Measurements from ENCODE around the gene NES. TPM values are rescaled to one million over a fixed set of nuclear protein-coding genes. Genes with fewer than 3 reads are reported as not detected.
A peak's percentile ranks its signal among the peaks of the same experiment; 100 is the strongest.

The NES gene
- polyA plus RNA-seq, 2 of the 4 experiments (the other 2 are of a cell fraction): 0.57 to 2.1 TPM

- TF ChIP-seq CTCF (IDR thresholded peaks at IDR 0.05) (peak; percentile 88), ZSCAN20 (CRISPR knock-in tag; IDR thresholded peaks at IDR 0.05) (no peak), NR3C1 (IDR thresholded peaks at IDR 0.05) (no peak)
Measured at GRCh38 chr1:156705918-156706656, 28.9 kb upstream of the NES start (continued).

GRCh38 chr1:156705321-156705917 lies 28.2 kb upstream of the NES start, which contains the start of gene CRABP2:
TSS of gene CRABP2 (minus strand) at chr1:156705583. CDS start at chr1:156705446, 137 bp downstream.
- peak; percentile 21; the same call in 1 of the 2 replicates for TF ChIP-seq E2F6 (IDR thresholded peaks at IDR 0.05; ENCODE audit: borderline replicate concordance, low read depth)
- no peak for TF ChIP-seq MAFK (IDR thresholded peaks at IDR 0.05; ENCODE audit: partially characterized antibody)
- peak within 1 kb of the TSS; percentile 45 for H3K4me3 ChIP-seq
- peak within 1 kb of the TSS; percentile 99 for H3K4me2 ChIP-seq
- peak within 1 kb of the TSS; percentile 65 to 86 for H3K27ac ChIP-seq
- ATAC-seq: peak; percentile 2 to 46; a peak in 5 of 6 replicates
- ChIA-PET POLR2A (interaction anchor here (1.1 to 1.6 kb wide), 3 partner anchors 10 to 23 kb away, joined by 3 to 5 read pairs (median 5); partner anchors contain the start of genes ISG20L2 and METTL25B), CTCF (interaction anchor here (0.8 to 52.1 kb wide), 21 partner anchors 11 to 222 kb away, joined by 3 to 2258 read pairs (median 4); partner anchors contain the start of genes CRABP2, INSRR, ISG20L2 and METTL25B)
- no peak for DNase-seq (ENCODE audit: low read depth in 1 of 2, low spot score in 1 of 2)
- peaks cover 55% of the 10 kb centered on the region for H3K4me1 ChIP-seq
- no peaks in the 10 kb centered on the region for H3K9me3 ChIP-seq
- FAIRE-seq: no peak
- 8% methylated on average over 21 of the region's 42 CpGs for WGBS (ENCODE audit: missing lambda C conversion rate)

GRCh38 chr1:156704930-156705320 lies 27.7 kb upstream of the NES start:
- Histone ChIP-seq H3K9me3 (no peaks in the 10 kb centered on the region), H3K4me2 (peak overlapping the region; percentile 99), H3K4me3 (peak overlapping the region; percentile 45), H3K27ac (peak overlapping the region; percentile 65 to 86), H3K4me1 (peaks cover 50% of the 10 kb centered on the region)
- CTCF ChIA-PET: interaction anchor here (1.0 to 52.1 kb wide), 10 partner anchors 11 to 94 kb away, joined by 3 to 2258 read pairs (median 6); partner anchors contain the start of genes CRABP2, ISG20L2, METTL25B and NES
- peak; percentile 32 to 55; a peak in 4 of 6 replicates for ATAC-seq
- POLR2A ChIA-PET: interaction anchor here (1.1 kb wide), 1 partner anchor 9 kb away, joined by 3 read pairs; no protein-coding TSS in a partner anchor
- 20% methylated on average over 21 of the region's 29 CpGs for WGBS (ENCODE audit: missing lambda C conversion rate)
- no peak for FAIRE-seq
- peak; percentile 43 to 53 for DNase-seq (ENCODE audit: low read depth in 1 of 2, low spot score in 1 of 2)
- TF ChIP-seq GATA3 (IDR thresholded peaks at IDR 0.05; ENCODE audit: borderline replicate concordance) (no peak; the same call in 1 of the 2 replicates), CBX8 (IDR thresholded peaks at IDR 0.05) (no peak), JUN (IDR thresholded peaks at IDR 0.05) (0 out of 5 replicates have a peak, but pooled peaks of 1 of the 2 experiments have one; percentile 27), NFE2L2 (conservative IDR thresholded peaks at IDR 0.05; ENCODE audit: low read length) (no peak), HOXB5 (CRISPR knock-in tag; IDR thresholded peaks at IDR 0.05) (no peak), E2F6 (IDR thresholded peaks at IDR 0.05; ENCODE audit: borderline replicate concordance, low read depth) (peak; percentile 95), POLR2A (IDR thresholded peaks at IDR 0.05; ENCODE audit: low read length) (no peak), FOSL2 (IDR thresholded peaks at IDR 0.05) (peak; percentile 41; the same call in 1 of the 2 replicates), FOSL2 (CRISPR knock-in tag; IDR thresholded peaks at IDR 0.05) (peak; percentile 85), POLR2AphosphoS2 (conservative IDR thresholded peaks at IDR 0.05; ENCODE audit: low read length) (no peak), CTCF (IDR thresholded peaks at IDR 0.05) (no peak), PHF8 (IDR thresholded peaks at IDR 0.05; ENCODE audit: borderline replicate concordance, low read depth) (no peak), BCL3 (IDR thresholded peaks at IDR 0.05) (no peak), RCOR1 (IDR thresholded peaks at IDR 0.05; ENCODE audit: low read depth, low read length) (no peak), MAX (IDR thresholded peaks at IDR 0.05) (peak; percentile 89), CBX2 (IDR thresholded peaks at IDR 0.05; ENCODE audit: borderline replicate concordance, low read depth) (no peak), HES2 (IDR thresholded peaks at IDR 0.05) (no peak), MAZ (IDR thresholded peaks at IDR 0.05; ENCODE audit: borderline replicate concordance, low read depth, low read length) (no peak), HDAC2 (IDR thresholded peaks at IDR 0.05) (no peak), CHD2 (IDR thresholded peaks at IDR 0.05; ENCODE audit: low read length, partially characterized antibody) (peak; percentile 13), FOXS1 (CRISPR knock-in tag; IDR thresholded peaks at IDR 0.05) (no peak), BHLHE40 (IDR thresholded peaks at IDR 0.05; ENCODE audit: low read depth, low read length) (no peak), RAD21 (conservative IDR thresholded peaks at IDR 0.05 in 1 of 2, IDR thresholded peaks at IDR 0.05 in 1 of 2) (no peak)

Data from A549 (cell line).